CD4-positive, alpha-beta T cell treated with Interleukin-17A for 1 hour (primary cell): ENCODE results near the gene ORC2.
A peak's percentile ranks its signal among the peaks of the same experiment; 100 is the strongest.

Experiments used
- DNase-seq: peaks from one replicate; pipeline ENCODE4 v3.0.0-alpha.2; 2020

ORC2 gene

DNA sequence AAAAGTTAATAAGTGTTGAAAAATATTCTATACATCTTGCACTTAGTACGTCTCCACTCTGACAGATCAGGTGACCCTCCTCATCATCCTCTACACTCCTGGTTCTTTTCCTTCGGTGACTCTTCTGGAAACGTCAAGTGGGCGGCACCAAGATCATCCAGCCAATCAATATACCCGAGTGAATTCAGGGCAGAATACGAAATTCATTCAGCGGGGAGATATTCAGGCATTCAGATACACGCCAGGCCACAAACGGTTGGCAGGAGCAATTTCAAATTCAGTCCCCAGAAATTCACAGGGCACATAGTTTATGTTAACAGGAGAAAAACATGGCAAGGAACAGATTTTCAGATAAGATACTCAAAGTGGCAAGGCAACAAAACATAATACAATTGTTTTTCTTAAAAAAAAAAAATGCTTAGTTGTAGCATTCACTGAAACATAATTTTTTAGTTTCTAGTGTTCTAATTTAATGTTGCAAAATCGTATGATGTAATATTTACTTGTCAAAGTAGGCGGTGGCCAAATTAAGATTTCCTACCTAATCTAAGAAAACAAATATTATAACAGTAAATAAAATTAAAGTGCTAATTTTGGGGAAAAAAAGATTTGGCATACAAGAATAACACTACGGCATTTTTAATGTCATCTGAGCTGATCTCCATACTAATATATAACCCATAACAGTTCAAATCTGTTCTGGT is 103.2 kb downstream of the ORC2 start:
- peak; percentile 56 for DNase-seq
